IPS-15b (cell line): ENCODE data around the gene XRN1.

Source experiments
- H3K27me3 ChIP-seq: one replicate; pipeline ENCODE4 v1.6.1; 2013; ENCODE audit warnings: low read length; ENCODE audit not compliant: control insufficient read depth, insufficient read depth
- H3K36me3 ChIP-seq: one replicate; pipeline ENCODE4 v1.6.1; 2013; ENCODE audit warnings: low read length; ENCODE audit not compliant: control insufficient read depth, insufficient read depth
- H3K4me1 ChIP-seq: one replicate; pipeline ENCODE4 v1.6.1; 2013; ENCODE audit warnings: mild to moderate bottlenecking, low read length; ENCODE audit not compliant: control insufficient read depth, insufficient read depth
- H3K4me3 ChIP-seq: one replicate; pipeline ENCODE4 v1.5.1; 2013; ENCODE audit warnings: low read depth, low read length
- H3K9ac ChIP-seq: one replicate; pipeline ENCODE4 v1.6.1; 2013; ENCODE audit warnings: low read depth, mild to moderate bottlenecking, low read length
- H3K9me3 ChIP-seq: one replicate; pipeline ENCODE4 v1.6.1; 2013; ENCODE audit warnings: mild to moderate bottlenecking, low read length; ENCODE audit not compliant: control insufficient read depth, insufficient read depth

The XRN1 gene

GRCh38 chr3:142278451-142278850 is 169.4 kb downstream of the XRN1 start:
- H3K9me3 ChIP-seq = no peaks in the 10 kb centered on the region
- H3K27me3 ChIP-seq = no peaks in the 10 kb centered on the region
- no peaks in the 10 kb centered on the region for H3K4me1 ChIP-seq
- H3K36me3 ChIP-seq = no peaks in the 10 kb centered on the region
- no peak overlapping the region for H3K9ac ChIP-seq
- no peak overlapping the region for H3K4me3 ChIP-seq

GRCh38 chr3:142276781-142277180 is 171.1 kb downstream of the XRN1 start:
- no peak overlapping the region for H3K9ac ChIP-seq
- no peak overlapping the region for H3K4me3 ChIP-seq
- H3K36me3 ChIP-seq = no peaks in the 10 kb centered on the region
- H3K4me1 ChIP-seq = no peaks in the 10 kb centered on the region
- no peaks in the 10 kb centered on the region for H3K27me3 ChIP-seq
- no peaks in the 10 kb centered on the region for H3K9me3 ChIP-seq

GRCh38 chr3:142275856-142276255 is 172.0 kb downstream of the XRN1 start:
- H3K36me3 ChIP-seq = no peaks in the 10 kb centered on the region
- H3K9ac ChIP-seq = no peak overlapping the region
- no peaks in the 10 kb centered on the region for H3K27me3 ChIP-seq
- no peak overlapping the region for H3K4me3 ChIP-seq
- H3K4me1 ChIP-seq = no peaks in the 10 kb centered on the region
- no peaks in the 10 kb centered on the region for H3K9me3 ChIP-seq

GRCh38 chr3:142274908-142275307 is 172.9 kb downstream of the XRN1 start:
- no peaks in the 10 kb centered on the region for H3K36me3 ChIP-seq
- no peaks in the 10 kb centered on the region for H3K27me3 ChIP-seq
- no peaks in the 10 kb centered on the region for H3K4me1 ChIP-seq
- no peaks in the 10 kb centered on the region for H3K9me3 ChIP-seq
- no peak overlapping the region for H3K4me3 ChIP-seq
- H3K9ac ChIP-seq = no peak overlapping the region

- H3K4me3 ChIP-seq = no peak overlapping the region
- no peak overlapping the region for H3K9ac ChIP-seq
- no peaks in the 10 kb centered on the region for H3K9me3 ChIP-seq
- H3K36me3 ChIP-seq = no peaks in the 10 kb centered on the region
- no peaks in the 10 kb centered on the region for H3K4me1 ChIP-seq
- no peaks in the 10 kb centered on the region for H3K27me3 ChIP-seq
These were observed 174.3 kb downstream of the XRN1 start for GRCh38 chr3:142273501-142273900.

GRCh38 chr3:142272200-142272891 is 175.5 kb downstream of the XRN1 start:
- Histone ChIP-seq H3K4me1 (no peaks in the 10 kb centered on the region), H3K9me3 (no peaks in the 10 kb centered on the region), H3K27me3 (no peaks in the 10 kb centered on the region)

GRCh38 chr3:142270407-142270806 is 177.4 kb downstream of the XRN1 start:
- Histone ChIP-seq H3K36me3 (no peaks in the 10 kb centered on the region), H3K4me1 (no peaks in the 10 kb centered on the region), H3K9me3 (no peaks in the 10 kb centered on the region), H3K9ac (no peak overlapping the region), H3K27me3 (no peaks in the 10 kb centered on the region), H3K4me3 (no peak overlapping the region)

More at GRCh38 chr3:142272200-142272891, 175.5 kb downstream of the XRN1 start:
- Histone ChIP-seq H3K9ac (no peak overlapping the region), H3K36me3 (no peaks in the 10 kb centered on the region), H3K4me3 (no peak overlapping the region)

GRCh38 chr3:142269767-142270166 is 178.1 kb downstream of the XRN1 start:
- H3K36me3 ChIP-seq = no peaks in the 10 kb centered on the region
- no peak overlapping the region for H3K9ac ChIP-seq
- H3K4me3 ChIP-seq = no peak overlapping the region
- no peaks in the 10 kb centered on the region for H3K27me3 ChIP-seq
- H3K4me1 ChIP-seq = no peaks in the 10 kb centered on the region
- H3K9me3 ChIP-seq = no peaks in the 10 kb centered on the region

- Histone ChIP-seq H3K27me3 (no peaks in the 10 kb centered on the region), H3K9me3 (no peaks in the 10 kb centered on the region), H3K9ac (no peak overlapping the region), H3K4me3 (no peak overlapping the region), H3K4me1 (no peaks in the 10 kb centered on the region), H3K36me3 (no peaks in the 10 kb centered on the region)
These were observed 179.4 kb downstream of the XRN1 start for GRCh38 chr3:142268426-142268825.

GRCh38 chr3:142267269-142267668 is 180.6 kb downstream of the XRN1 start:
- H3K4me1 ChIP-seq = no peaks in the 10 kb centered on the region
- no peak overlapping the region for H3K9ac ChIP-seq
- no peak overlapping the region for H3K4me3 ChIP-seq
- H3K36me3 ChIP-seq = no peaks in the 10 kb centered on the region
- H3K27me3 ChIP-seq = no peaks in the 10 kb centered on the region
- no peaks in the 10 kb centered on the region for H3K9me3 ChIP-seq

GRCh38 chr3:142263112-142263511 is 184.7 kb downstream of the XRN1 start:
- no peak overlapping the region for H3K4me3 ChIP-seq
- H3K9me3 ChIP-seq = no peaks in the 10 kb centered on the region
- H3K9ac ChIP-seq = no peak overlapping the region
- no peaks in the 10 kb centered on the region for H3K4me1 ChIP-seq
- H3K36me3 ChIP-seq = no peaks in the 10 kb centered on the region
- no peaks in the 10 kb centered on the region for H3K27me3 ChIP-seq

GRCh38 chr3:142259359-142259758 is 188.5 kb downstream of the XRN1 start:
- H3K4me1 ChIP-seq = no peaks in the 10 kb centered on the region
- H3K9ac ChIP-seq = no peak overlapping the region
- no peaks in the 10 kb centered on the region for H3K36me3 ChIP-seq

More at GRCh38 chr3:142259359-142259758, 188.5 kb downstream of the XRN1 start:
- Histone ChIP-seq H3K27me3 (no peaks in the 10 kb centered on the region), H3K9me3 (no peaks in the 10 kb centered on the region), H3K4me3 (no peak overlapping the region)
